ENCODE data around the gene TNNC1.

Gene TNNC1

DNA sequence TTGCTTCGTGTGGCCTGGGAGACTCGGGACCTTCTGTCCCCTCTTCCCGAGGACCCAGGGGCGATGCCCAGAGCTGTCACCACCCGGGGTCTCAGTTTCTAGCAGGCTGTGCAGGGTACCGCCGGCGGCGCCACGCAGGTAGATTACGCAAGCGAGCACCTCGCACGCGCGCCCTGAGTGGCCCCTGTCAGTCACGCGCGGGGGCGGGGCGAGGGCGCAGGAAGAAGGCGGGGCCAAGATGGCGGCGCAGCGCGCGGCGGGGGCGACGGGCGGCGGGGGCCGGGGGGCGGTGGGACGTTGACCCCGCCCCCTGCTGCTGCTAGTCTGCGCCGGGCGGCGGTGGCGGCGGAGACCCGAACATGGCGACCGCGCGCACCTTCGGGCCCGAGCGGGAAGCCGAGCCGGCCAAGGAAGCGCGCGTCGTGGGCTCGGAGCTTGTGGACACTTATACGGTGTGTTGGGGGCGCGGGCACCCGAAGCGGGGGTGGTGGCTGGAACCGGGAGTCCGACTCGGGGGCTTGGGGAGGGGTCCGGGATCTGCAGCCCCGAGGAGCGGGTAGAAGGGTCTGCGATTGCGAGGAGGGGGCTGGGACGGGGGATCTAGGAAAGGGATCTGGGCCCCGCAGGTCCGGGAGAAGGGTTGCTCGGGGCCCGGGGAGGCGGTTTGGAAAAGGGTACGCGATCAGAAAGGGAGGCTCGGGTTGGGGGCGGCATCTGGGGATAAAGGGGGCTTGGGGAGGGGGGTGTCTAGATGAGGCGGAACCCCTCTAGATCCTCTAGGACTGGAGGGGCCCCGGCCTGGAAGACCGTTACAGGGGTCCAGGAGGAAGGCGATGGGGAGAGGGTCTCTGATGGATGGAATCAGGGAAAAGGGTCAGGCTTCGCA lies 1.7 kb upstream of the TNNC1 start, which contains the start of gene NISCH:
NISCH (plus strand) TSS at position 322 of the 886 bp plus-strand sequence; CDS start at position 360, 38 bp downstream.
- peak within 1 kb of the TSS; percentile 66 for H3K4me3 ChIP-seq (ENCODE audit: insufficient read length, low read depth)
- TF ChIP-seq ZNF274 (IDR thresholded peaks at IDR 0.05; ENCODE audit: low read depth, low read length): no peak
- TF ChIP-seq SUZ12 (IDR thresholded peaks at IDR 0.05; ENCODE audit: extremely low read depth, insufficient read depth, insufficient read length): no peak
- peak; percentile 47 for TF ChIP-seq YY1 (IDR thresholded peaks at IDR 0.05; ENCODE audit: insufficient read depth, insufficient read length)
- H3K9ac ChIP-seq (ENCODE audit: insufficient read length, low read depth): peak within 1 kb of the TSS; percentile 92
- no peaks in the 10 kb centered on the region for H3K9me3 ChIP-seq (ENCODE audit: insufficient read depth, low read length)
- DNase-seq (ENCODE audit: low read depth, low spot score): peak; percentile 55
- peaks cover 39% of the 10 kb centered on the region for H3K4me1 ChIP-seq (ENCODE audit: insufficient read depth, insufficient read length)
- H3K36me3 ChIP-seq (ENCODE audit: insufficient read depth, insufficient read length, low read length): peaks cover 50% of the 10 kb centered on the region
- H3K27me3 ChIP-seq (ENCODE audit: insufficient read depth, insufficient read length): no peaks in the 10 kb centered on the region

DNA sequence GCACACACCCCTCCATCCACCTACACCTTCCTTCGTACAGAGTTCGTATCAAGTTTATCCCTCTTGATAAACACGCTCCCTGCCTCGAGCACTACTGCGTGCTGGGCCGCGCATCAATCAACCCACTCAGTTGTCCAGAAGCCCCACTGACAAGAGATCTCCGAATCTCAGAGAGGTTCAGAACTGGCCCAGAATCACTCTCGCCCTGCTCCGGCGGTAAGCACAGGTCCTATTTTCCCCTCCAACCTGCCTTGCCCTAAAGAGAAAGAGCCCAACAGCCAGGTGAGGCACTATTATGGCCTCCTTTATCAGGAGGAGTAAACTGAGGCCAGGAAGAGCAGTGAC lies 1.1 kb upstream of the TNNC1 start:
- Histone ChIP-seq H3K9me3 (ENCODE audit: insufficient read depth, low read length) (no peaks in the 10 kb centered on the region), H3K9ac (ENCODE audit: insufficient read length, low read depth) (peak overlapping the region; percentile 72), H3K4me3 (ENCODE audit: insufficient read length, low read depth) (peak overlapping the region; percentile 37), H3K27me3 (ENCODE audit: insufficient read depth, insufficient read length) (no peaks in the 10 kb centered on the region), H3K36me3 (ENCODE audit: insufficient read depth, insufficient read length, low read length) (peaks cover 46% of the 10 kb centered on the region), H3K4me1 (ENCODE audit: insufficient read depth, insufficient read length) (peaks cover 45% of the 10 kb centered on the region)
- TF ChIP-seq SUZ12 (IDR thresholded peaks at IDR 0.05; ENCODE audit: extremely low read depth, insufficient read depth, insufficient read length): no peak
- TF ChIP-seq ZNF274 (IDR thresholded peaks at IDR 0.05; ENCODE audit: low read depth, low read length): no peak
- no peak for TF ChIP-seq YY1 (IDR thresholded peaks at IDR 0.05; ENCODE audit: insufficient read depth, insufficient read length)
- DNase-seq (ENCODE audit: low read depth, low spot score): no peak

DNA sequence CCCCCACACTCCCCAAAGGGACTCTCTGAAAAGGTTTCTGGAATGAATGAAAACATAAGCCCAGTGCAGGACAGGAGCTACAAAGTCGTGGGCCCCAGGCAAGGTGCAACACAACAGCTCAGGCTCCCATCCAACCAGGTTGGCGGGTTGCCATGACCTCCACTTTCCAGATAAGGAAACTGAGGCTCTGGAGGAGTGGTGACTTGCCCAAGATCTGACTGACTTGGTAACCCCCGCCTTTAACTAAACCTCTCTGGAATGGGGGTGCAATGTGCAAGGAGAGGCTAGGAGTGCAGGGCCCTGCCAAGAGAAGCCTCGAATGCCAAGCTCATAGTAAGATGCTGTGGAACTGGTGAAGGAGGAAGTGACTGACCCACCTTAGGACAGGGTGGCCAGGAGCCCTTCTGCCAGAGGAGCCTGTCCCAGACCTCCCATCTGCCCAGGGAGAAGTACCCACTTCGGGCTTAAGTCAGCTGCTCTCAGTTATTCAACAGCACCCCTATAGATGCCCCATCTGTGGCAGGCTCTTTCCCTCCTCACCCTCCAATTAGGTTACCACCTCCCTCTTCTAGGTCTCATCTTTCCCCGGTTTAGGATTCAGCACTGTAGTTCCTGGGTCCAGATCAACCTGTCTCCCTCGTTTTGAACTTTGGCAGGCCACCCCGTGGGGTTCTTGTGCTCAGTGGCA lies 553 bp upstream of the TNNC1 start:
- peaks cover 48% of the 10 kb centered on the region for H3K4me1 ChIP-seq (ENCODE audit: insufficient read depth, insufficient read length)
- DNase-seq (ENCODE audit: low read depth, low spot score): no peak
- H3K9ac ChIP-seq (ENCODE audit: insufficient read length, low read depth): peak overlapping the region; percentile 72
- H3K4me3 ChIP-seq (ENCODE audit: insufficient read length, low read depth): no peak overlapping the region
- H3K36me3 ChIP-seq (ENCODE audit: insufficient read depth, insufficient read length, low read length): peaks cover 42% of the 10 kb centered on the region
- TF ChIP-seq SUZ12 (IDR thresholded peaks at IDR 0.05; ENCODE audit: extremely low read depth, insufficient read depth, insufficient read length): no peak
- TF ChIP-seq ZNF274 (IDR thresholded peaks at IDR 0.05; ENCODE audit: low read depth, low read length): no peak
- no peak for TF ChIP-seq YY1 (IDR thresholded peaks at IDR 0.05; ENCODE audit: insufficient read depth, insufficient read length)
- H3K27me3 ChIP-seq (ENCODE audit: insufficient read depth, insufficient read length): no peaks in the 10 kb centered on the region
- H3K9me3 ChIP-seq (ENCODE audit: insufficient read depth, low read length): no peaks in the 10 kb centered on the region

DNA sequence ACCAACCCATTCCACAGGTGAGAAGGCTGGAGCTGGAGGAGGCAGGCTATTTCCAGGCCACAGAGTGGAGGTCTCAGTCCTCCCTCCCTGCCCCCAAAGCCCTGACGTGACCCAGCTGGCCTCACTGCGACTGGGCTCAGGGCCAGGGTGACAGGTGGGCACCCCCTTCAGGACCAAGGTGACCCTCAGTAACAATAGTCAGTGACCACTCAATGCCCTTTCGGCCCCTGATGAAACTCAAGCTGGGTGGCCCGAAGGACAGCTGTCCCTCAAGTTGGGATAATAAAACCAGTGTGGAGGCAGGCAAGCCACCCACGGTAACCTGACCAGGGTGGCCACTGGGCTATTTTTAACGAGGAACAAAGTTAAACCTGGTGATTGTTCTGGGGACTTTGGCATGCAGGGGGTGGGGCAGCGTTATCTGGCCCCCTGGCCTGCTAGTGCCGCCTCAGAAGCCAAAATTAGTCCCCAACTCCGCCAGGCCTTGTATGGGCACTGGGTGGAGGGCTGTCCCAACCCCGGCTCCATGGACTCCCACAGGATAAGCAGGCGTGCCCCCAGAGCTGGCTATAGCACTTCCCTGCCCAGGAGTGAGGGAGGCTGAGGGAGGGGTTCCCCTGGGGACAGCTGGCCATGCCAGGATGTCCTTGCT lies 1.1 kb downstream of the TNNC1 start:
- peaks cover 25% of the 10 kb centered on the region for H3K36me3 ChIP-seq (ENCODE audit: insufficient read depth, insufficient read length, low read length)
- no peaks in the 10 kb centered on the region for H3K27me3 ChIP-seq (ENCODE audit: insufficient read depth, insufficient read length)
- H3K4me3 ChIP-seq (ENCODE audit: insufficient read length, low read depth): no peak overlapping the region
- H3K9me3 ChIP-seq (ENCODE audit: insufficient read depth, low read length): no peaks in the 10 kb centered on the region
- TF ChIP-seq ZNF274 (IDR thresholded peaks at IDR 0.05; ENCODE audit: low read depth, low read length) (no peak), YY1 (IDR thresholded peaks at IDR 0.05; ENCODE audit: insufficient read depth, insufficient read length) (no peak), SUZ12 (IDR thresholded peaks at IDR 0.05; ENCODE audit: extremely low read depth, insufficient read depth, insufficient read length) (no peak)
- H3K9ac ChIP-seq (ENCODE audit: insufficient read length, low read depth): peak overlapping the region; percentile 66
- no peak for DNase-seq (ENCODE audit: low read depth, low spot score)
- H3K4me1 ChIP-seq (ENCODE audit: insufficient read depth, insufficient read length): peaks cover 48% of the 10 kb centered on the region

DNA sequence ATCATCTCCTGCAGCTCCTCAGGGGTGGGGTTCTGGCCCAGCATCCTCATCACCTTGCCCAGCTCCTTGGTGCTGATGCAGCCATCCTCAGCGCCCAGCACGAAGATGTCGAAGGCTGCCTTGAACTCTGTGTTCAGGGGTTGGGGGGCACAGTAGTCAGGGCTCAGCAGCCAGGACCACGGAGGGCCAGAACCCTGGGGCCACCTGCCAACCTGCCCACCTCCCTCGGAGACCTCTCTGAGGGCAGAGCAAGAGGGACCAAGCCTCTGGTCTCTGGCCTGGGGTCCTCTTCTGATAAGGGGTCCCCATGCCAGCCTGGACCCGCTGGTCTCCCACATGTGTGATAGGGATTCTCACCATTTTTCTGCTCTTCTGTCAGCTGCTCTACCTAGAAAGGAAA lies 1.7 kb downstream of the TNNC1 start:
- Histone ChIP-seq H3K9me3 (ENCODE audit: insufficient read depth, low read length) (no peaks in the 10 kb centered on the region), H3K4me3 (ENCODE audit: insufficient read length, low read depth) (no peak overlapping the region)

DNA sequence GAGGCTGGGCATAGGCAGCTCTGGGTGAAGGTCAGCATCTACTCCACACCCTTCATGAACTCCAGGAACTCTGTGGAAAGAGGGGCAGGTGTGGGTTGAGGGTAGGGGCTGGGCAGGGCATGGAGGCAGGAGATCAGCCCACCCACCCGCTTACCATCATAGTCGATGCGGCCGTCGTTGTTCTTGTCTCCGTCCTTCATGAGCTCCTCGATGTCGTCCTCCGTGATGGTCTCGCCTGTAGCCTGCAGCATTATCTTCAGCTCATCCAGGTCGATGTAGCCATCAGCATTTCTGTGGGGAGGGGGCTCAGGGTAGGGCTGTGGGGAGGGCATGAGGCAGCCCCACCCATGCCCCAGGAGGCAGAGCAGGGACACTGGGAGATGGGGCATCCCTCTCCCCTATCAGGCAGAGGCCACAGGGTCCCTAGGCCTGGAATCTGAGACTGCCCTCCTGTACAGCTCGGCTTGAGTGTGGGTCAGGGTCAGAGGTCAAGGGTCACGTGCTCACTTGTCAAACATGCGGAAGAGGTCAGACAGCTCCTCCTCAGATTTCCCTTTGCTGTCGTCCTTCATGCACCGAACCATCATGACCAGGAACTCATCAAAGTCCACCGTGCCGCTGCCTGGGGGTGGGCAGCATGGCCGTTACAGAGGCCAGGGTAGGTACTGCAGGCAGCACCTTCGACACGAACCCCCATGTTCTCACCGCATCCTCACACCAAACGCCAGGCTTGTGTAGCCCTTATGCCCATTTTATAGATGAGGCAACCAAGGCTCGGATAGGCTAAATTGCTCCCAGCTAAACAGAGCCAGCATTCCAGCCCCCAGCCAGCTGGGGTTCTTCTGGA lies 2.4 kb downstream of the TNNC1 start:
- Histone ChIP-seq H3K9me3 (ENCODE audit: insufficient read depth, low read length) (no peaks in the 10 kb centered on the region), H3K9ac (ENCODE audit: insufficient read length, low read depth) (no peak overlapping the region), H3K4me3 (ENCODE audit: insufficient read length, low read depth) (no peak overlapping the region), H3K4me1 (ENCODE audit: insufficient read depth, insufficient read length) (peaks cover 49% of the 10 kb centered on the region), H3K36me3 (ENCODE audit: insufficient read depth, insufficient read length, low read length) (peaks cover 14% of the 10 kb centered on the region), H3K27me3 (ENCODE audit: insufficient read depth, insufficient read length) (peaks cover 4% of the 10 kb centered on the region)
- no peak for DNase-seq (ENCODE audit: low read depth, low spot score)
- TF ChIP-seq ZNF274 (IDR thresholded peaks at IDR 0.05; ENCODE audit: low read depth, low read length) (no peak), SUZ12 (IDR thresholded peaks at IDR 0.05; ENCODE audit: extremely low read depth, insufficient read depth, insufficient read length) (no peak), YY1 (IDR thresholded peaks at IDR 0.05; ENCODE audit: insufficient read depth, insufficient read length) (no peak)

More for the DNA sequence above, 1.7 kb downstream of the TNNC1 start:
- Histone ChIP-seq H3K9ac (ENCODE audit: insufficient read length, low read depth) (no peak overlapping the region), H3K4me1 (ENCODE audit: insufficient read depth, insufficient read length) (peaks cover 46% of the 10 kb centered on the region), H3K36me3 (ENCODE audit: insufficient read depth, insufficient read length, low read length) (peaks cover 19% of the 10 kb centered on the region), H3K27me3 (ENCODE audit: insufficient read depth, insufficient read length) (no peaks in the 10 kb centered on the region)
- no peak for DNase-seq (ENCODE audit: low read depth, low spot score)
- TF ChIP-seq SUZ12 (IDR thresholded peaks at IDR 0.05; ENCODE audit: extremely low read depth, insufficient read depth, insufficient read length) (no peak), YY1 (IDR thresholded peaks at IDR 0.05; ENCODE audit: insufficient read depth, insufficient read length) (no peak), ZNF274 (IDR thresholded peaks at IDR 0.05; ENCODE audit: low read depth, low read length) (no peak)
